ENCODE results near the gene PSMB9.
A peak's percentile ranks its signal among the peaks of the same experiment; 100 is the strongest.
"Not testable (repeated sequence)": the region's sequence is repeated elsewhere in the genome, so short reads cannot be mapped to it uniquely, and the experiment has no call there.

PSMB9 gene

GRCh38 chr6:32853541-32854375 lies at the start of gene PSMB9, which contains the start of gene TAP1:
PSMB9 (plus strand) TSS chr6:32854192; CDS start chr6:32854230, 38 bp downstream.
TAP1 (minus strand) TSS chr6:32853704; CDS start chr6:32853636, 68 bp downstream.
- FAIRE-seq, result peak; percentile 93
- peak; percentile 82 for DNase-seq (ENCODE audit: extremely low spot score, insufficient read length, low read depth)

GRCh38 chr6:32805404-32805803 lies 48.6 kb upstream of the PSMB9 start:
- FAIRE-seq; DNase-seq (ENCODE audit: extremely low spot score, insufficient read length, low read depth): not testable (repeated sequence)

GRCh38 chr6:32807020-32807580 lies 46.9 kb upstream of the PSMB9 start:
- DNase-seq (ENCODE audit: extremely low spot score, insufficient read length, low read depth), result no peak
- FAIRE-seq, result no peak

- no peak for FAIRE-seq
- no peak for DNase-seq (ENCODE audit: extremely low spot score, insufficient read length, low read depth)
Observed at GRCh38 chr6:32809171-32809570, 44.8 kb upstream of the PSMB9 start.

- FAIRE-seq, result peak; percentile 49
- DNase-seq (ENCODE audit: extremely low spot score, insufficient read length, low read depth), result no peak
Observed at GRCh38 chr6:32814145-32814544, 39.8 kb upstream of the PSMB9 start.

GRCh38 chr6:32815115-32815514 lies 38.9 kb upstream of the PSMB9 start:
- DNase-seq (ENCODE audit: extremely low spot score, insufficient read length, low read depth), result no peak
- FAIRE-seq, result peak; percentile 75

GRCh38 chr6:32815996-32816395 lies 38.0 kb upstream of the PSMB9 start:
- FAIRE-seq, result peak; percentile 94
- no peak for DNase-seq (ENCODE audit: extremely low spot score, insufficient read length, low read depth)

GRCh38 chr6:32816746-32817204 lies 37.2 kb upstream of the PSMB9 start, which contains the start of gene HLA-DOB:
HLA-DOB (minus strand) TSS chr6:32817002; CDS start chr6:32816951, 51 bp downstream.
- FAIRE-seq (no peak), DNase-seq (ENCODE audit: extremely low spot score, insufficient read length, low read depth) (peak; percentile 59)

- FAIRE-seq (no peak), DNase-seq (ENCODE audit: extremely low spot score, insufficient read length, low read depth) (no peak)
Observed at GRCh38 chr6:32818867-32819266, 35.1 kb upstream of the PSMB9 start.

- FAIRE-seq, result no peak
Observed at GRCh38 chr6:32819729-32820128, 34.3 kb upstream of the PSMB9 start.

GRCh38 chr6:32825966-32826365 lies 28.0 kb upstream of the PSMB9 start:
- DNase-seq (ENCODE audit: extremely low spot score, insufficient read length, low read depth) (no peak), FAIRE-seq (peak; percentile 66)

More at GRCh38 chr6:32819729-32820128, 34.3 kb upstream of the PSMB9 start:
- no peak for DNase-seq (ENCODE audit: extremely low spot score, insufficient read length, low read depth)

- no peak for DNase-seq (ENCODE audit: extremely low spot score, insufficient read length, low read depth)
- no peak for FAIRE-seq
Observed at GRCh38 chr6:32827025-32827424, 27.0 kb upstream of the PSMB9 start.

- no peak for FAIRE-seq
- DNase-seq (ENCODE audit: extremely low spot score, insufficient read length, low read depth), result no peak
Observed at GRCh38 chr6:32829495-32829894, 24.5 kb upstream of the PSMB9 start.

- DNase-seq (ENCODE audit: extremely low spot score, insufficient read length, low read depth) (no peak), FAIRE-seq (no peak)
Observed at GRCh38 chr6:32830017-32830416, 24.0 kb upstream of the PSMB9 start.

- DNase-seq (ENCODE audit: extremely low spot score, insufficient read length, low read depth) (no peak), FAIRE-seq (no peak)
Observed at GRCh38 chr6:32830936-32831335, 23.1 kb upstream of the PSMB9 start.

GRCh38 chr6:32832535-32832934 lies 21.5 kb upstream of the PSMB9 start:
- no peak for DNase-seq (ENCODE audit: extremely low spot score, insufficient read length, low read depth)
- no peak for FAIRE-seq

GRCh38 chr6:32833664-32834063 lies 20.3 kb upstream of the PSMB9 start:
- DNase-seq (ENCODE audit: extremely low spot score, insufficient read length, low read depth) (no peak), FAIRE-seq (no peak)

GRCh38 chr6:32835167-32835893 lies 18.7 kb upstream of the PSMB9 start:
- DNase-seq (ENCODE audit: extremely low spot score, insufficient read length, low read depth) (no peak), FAIRE-seq (no peak)

GRCh38 chr6:32836873-32837272 lies 17.1 kb upstream of the PSMB9 start:
- DNase-seq (ENCODE audit: extremely low spot score, insufficient read length, low read depth), result no peak
- FAIRE-seq, result no peak

- peak; percentile 55 for FAIRE-seq
- DNase-seq (ENCODE audit: extremely low spot score, insufficient read length, low read depth), result no peak
Observed at GRCh38 chr6:32837651-32838113, 16.3 kb upstream of the PSMB9 start.
